ENCODE measurements around the gene TRIM40. TPM values are rescaled to one million over a fixed set of nuclear protein-coding genes. Genes with fewer than 3 reads are reported as not detected.

The TRIM40 gene
- total RNA-seq, 1 donor from 2014 or later, result not detected

GRCh38 chr6:30092852-30093543, 42.9 kb upstream of the TRIM40 start:
- Mint-ChIP-seq H3K4me3 (ENCODE audit: unreplicated experiment) (no peak overlapping the region), H3K27ac (ENCODE audit: unreplicated experiment) (no peak overlapping the region), H3K4me1 (ENCODE audit: low read depth, unreplicated experiment) (peaks cover 6% of the 10 kb centered on the region), H3K27me3 (ENCODE audit: low read depth, unreplicated experiment) (peaks cover 70% of the 10 kb centered on the region), H3K9me3 (ENCODE audit: unreplicated experiment) (peaks cover 2% of the 10 kb centered on the region), H3K36me3 (ENCODE audit: low read depth, unreplicated experiment) (no peaks in the 10 kb centered on the region)
- H3K4me1 ChIP-seq (ENCODE audit: insufficient read depth, low read length), result no peaks in the 10 kb centered on the region
- FAIRE-seq, result no peak
- DNase-seq (ENCODE audit: low read depth), result no peak
- no peak overlapping the region for H2AFZ ChIP-seq (ENCODE audit: low read depth, low read length)
- H3K27me3 ChIP-seq (ENCODE audit: insufficient read depth, low read length), result peaks cover 50% of the 10 kb centered on the region
- H3K4me3 ChIP-seq (ENCODE audit: insufficient read depth, low read depth, low read length), result no peak overlapping the region
- H3K27ac ChIP-seq (ENCODE audit: low read depth, low read length), result no peak overlapping the region
- H4K20me1 ChIP-seq (ENCODE audit: insufficient read depth, low read length), result no peaks in the 10 kb centered on the region
- no peak overlapping the region for H3K9ac ChIP-seq (ENCODE audit: low read length)
- H3K4me2 ChIP-seq (ENCODE audit: low read length), result no peak overlapping the region
- no peaks in the 10 kb centered on the region for H3K79me2 ChIP-seq (ENCODE audit: insufficient read depth, low read length)
- no peak for TF ChIP-seq EZH2 (IDR thresholded peaks at IDR 0.05; ENCODE audit: insufficient read depth, low read length)
- no peak for TF ChIP-seq CTCF (IDR thresholded peaks at IDR 0.05; ENCODE audit: insufficient read depth, low read depth, low read length)
- no peaks in the 10 kb centered on the region for H3K36me3 ChIP-seq (ENCODE audit: insufficient read depth, low read length)
- H3K9me3 ChIP-seq (ENCODE audit: insufficient read depth, low read depth, low read length), result peaks cover 3% of the 10 kb centered on the region

GRCh38 chr6:30093951-30094661, 41.8 kb upstream of the TRIM40 start:
- TF ChIP-seq EZH2 (IDR thresholded peaks at IDR 0.05; ENCODE audit: insufficient read depth, low read length), result no peak
- TF ChIP-seq CTCF (IDR thresholded peaks at IDR 0.05; ENCODE audit: insufficient read depth, low read depth, low read length), result no peak
- Mint-ChIP-seq H3K36me3 (ENCODE audit: low read depth, unreplicated experiment) (no peaks in the 10 kb centered on the region), H3K27me3 (ENCODE audit: low read depth, unreplicated experiment) (peaks cover 76% of the 10 kb centered on the region), H3K4me1 (ENCODE audit: low read depth, unreplicated experiment) (peaks cover 6% of the 10 kb centered on the region), H3K27ac (ENCODE audit: unreplicated experiment) (no peak overlapping the region), H3K9me3 (ENCODE audit: unreplicated experiment) (peaks cover 2% of the 10 kb centered on the region), H3K4me3 (ENCODE audit: unreplicated experiment) (no peak overlapping the region)
- DNase-seq (ENCODE audit: low read depth) (no peak), FAIRE-seq (no peak)
- H3K9me3 ChIP-seq (ENCODE audit: insufficient read depth, low read depth, low read length), result peaks cover 3% of the 10 kb centered on the region
- H3K27me3 ChIP-seq (ENCODE audit: insufficient read depth, low read length), result peaks cover 54% of the 10 kb centered on the region
- no peak overlapping the region for H3K27ac ChIP-seq (ENCODE audit: low read depth, low read length)
- H3K36me3 ChIP-seq (ENCODE audit: insufficient read depth, low read length), result no peaks in the 10 kb centered on the region
- no peaks in the 10 kb centered on the region for H3K4me1 ChIP-seq (ENCODE audit: insufficient read depth, low read length)
- H3K79me2 ChIP-seq (ENCODE audit: insufficient read depth, low read length), result no peaks in the 10 kb centered on the region
- no peak overlapping the region for H3K9ac ChIP-seq (ENCODE audit: low read length)
- no peak overlapping the region for H2AFZ ChIP-seq (ENCODE audit: low read depth, low read length)
- H3K4me2 ChIP-seq (ENCODE audit: low read length), result no peak overlapping the region
- no peaks in the 10 kb centered on the region for H4K20me1 ChIP-seq (ENCODE audit: insufficient read depth, low read length)
- no peak overlapping the region for H3K4me3 ChIP-seq (ENCODE audit: insufficient read depth, low read depth, low read length)

DNA sequence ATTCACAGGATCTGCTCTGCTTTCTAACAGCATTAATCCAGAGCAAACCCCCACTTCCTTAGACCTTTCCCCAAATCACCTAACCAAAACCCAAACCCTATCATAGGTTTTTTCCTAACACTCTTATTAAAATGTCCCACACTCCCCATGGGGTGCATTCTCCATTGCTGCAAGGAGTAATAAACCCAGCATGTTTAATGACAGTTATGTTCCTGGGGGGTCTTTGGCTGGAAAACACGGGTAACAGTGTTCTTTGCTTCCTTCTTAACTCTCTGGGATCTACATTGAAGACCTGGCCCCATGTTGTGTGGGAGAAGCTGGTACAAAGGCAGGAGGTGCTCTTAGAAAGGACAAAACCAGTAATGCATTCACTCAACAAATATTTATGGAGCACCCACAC, 39.1 kb upstream of the TRIM40 start:
- no peak overlapping the region for H3K27ac Mint-ChIP-seq (ENCODE audit: unreplicated experiment)
- no peak overlapping the region for H3K9ac ChIP-seq (ENCODE audit: low read length)
- no peak overlapping the region for H3K4me2 ChIP-seq (ENCODE audit: low read length)
- no peaks in the 10 kb centered on the region for H3K36me3 Mint-ChIP-seq (ENCODE audit: low read depth, unreplicated experiment)
- TF ChIP-seq EZH2 (IDR thresholded peaks at IDR 0.05; ENCODE audit: insufficient read depth, low read length) (no peak), CTCF (IDR thresholded peaks at IDR 0.05; ENCODE audit: insufficient read depth, low read depth, low read length) (no peak)
- no peaks in the 10 kb centered on the region for H3K79me2 ChIP-seq (ENCODE audit: insufficient read depth, low read length)
- H3K27me3 Mint-ChIP-seq (ENCODE audit: low read depth, unreplicated experiment), result peaks cover 76% of the 10 kb centered on the region
- no peaks in the 10 kb centered on the region for H3K36me3 ChIP-seq (ENCODE audit: insufficient read depth, low read length)
- peaks cover 7% of the 10 kb centered on the region for H3K4me1 Mint-ChIP-seq (ENCODE audit: low read depth, unreplicated experiment)
- no peak overlapping the region for H3K4me3 ChIP-seq (ENCODE audit: insufficient read depth, low read depth, low read length)
- H3K4me3 Mint-ChIP-seq (ENCODE audit: unreplicated experiment), result no peak overlapping the region
- H3K9me3 Mint-ChIP-seq (ENCODE audit: unreplicated experiment), result no peaks in the 10 kb centered on the region
- no peak overlapping the region for H2AFZ ChIP-seq (ENCODE audit: low read depth, low read length)
- H3K4me1 ChIP-seq (ENCODE audit: insufficient read depth, low read length), result peaks cover 6% of the 10 kb centered on the region
- DNase-seq (ENCODE audit: low read depth) (no peak), FAIRE-seq (no peak)
- no peaks in the 10 kb centered on the region for H4K20me1 ChIP-seq (ENCODE audit: insufficient read depth, low read length)
- H3K9me3 ChIP-seq (ENCODE audit: insufficient read depth, low read depth, low read length), result peaks cover 3% of the 10 kb centered on the region
- H3K27me3 ChIP-seq (ENCODE audit: insufficient read depth, low read length), result peaks cover 60% of the 10 kb centered on the region
- no peak overlapping the region for H3K27ac ChIP-seq (ENCODE audit: low read depth, low read length)

All from astrocyte (in vitro differentiated cells and primary cell).